ENCODE results near the gene NEDD4L. TPM values are rescaled to one million over a fixed set of nuclear protein-coding genes. Genes with fewer than 3 reads are reported as not detected.

NEDD4L gene
- total and polyA plus RNA-seq, 4 donors, result 10.2 to 20.3 (median 13.2) TPM

GRCh38 chr18:58239879-58240278 is 195.9 kb downstream of the NEDD4L start:
- H3K27ac ChIP-seq (ENCODE audit: low read depth in 1 of 2, low read length in 2 of 2), result no peak overlapping the region
- no peaks in the 10 kb centered on the region for H3K9me3 ChIP-seq (ENCODE audit: control insufficient read depth in 4 of 4, low read length in 3 of 4)
- no peak overlapping the region for H3K4me3 ChIP-seq (ENCODE audit: low read depth in 1 of 3, low read length in 3 of 3)
- H3K4me1 ChIP-seq (ENCODE audit: control insufficient read depth in 4 of 4, insufficient read depth in 4 of 4, low read length in 3 of 4), result peaks cover 0 to 5% (median 4%) of the 10 kb centered on the region in 4 donors
- TF ChIP-seq RXRA (IDR thresholded peaks at IDR 0.05) (no peak), GABPA (IDR thresholded peaks at IDR 0.05 in 1 of 2, conservative IDR thresholded peaks at IDR 0.05 in 1 of 2) (no peak), HNF4A (conservative IDR thresholded peaks at IDR 0.05) (no peak), ZBTB33 (IDR thresholded peaks at IDR 0.05) (no peak), CTCF (IDR thresholded peaks at IDR 0.05; ENCODE audit: low read depth, low read length, missing input control) (no peak), RAD21 (IDR thresholded peaks at IDR 0.05) (no peak), ATF3 (IDR thresholded peaks at IDR 0.05) (no peak), HNF4G (IDR thresholded peaks at IDR 0.05) (no peak)
- no peaks in the 10 kb centered on the region for H3K36me3 ChIP-seq (ENCODE audit: control insufficient read depth in 4 of 4, insufficient read depth in 3 of 4, low read depth in 1 of 4, low read length in 3 of 4)
- 74% methylated on average over 1 of the region's 1 CpG for WGBS
- no peak for DNase-seq (ENCODE audit: low spot score)
- H3K9ac ChIP-seq (ENCODE audit: low read depth in 1 of 2, low read length in 2 of 2), result no peak overlapping the region
- no peaks in the 10 kb centered on the region for H3K27me3 ChIP-seq (ENCODE audit: control insufficient read depth in 4 of 4, insufficient read depth in 4 of 4, low read length in 3 of 4)

- 94% methylated on average over 6 of the region's 6 CpGs for WGBS
- Histone ChIP-seq H3K27me3 (ENCODE audit: control insufficient read depth in 4 of 4, insufficient read depth in 4 of 4, low read length in 3 of 4) (no peaks in the 10 kb centered on the region), H3K36me3 (ENCODE audit: control insufficient read depth in 4 of 4, insufficient read depth in 3 of 4, low read depth in 1 of 4, low read length in 3 of 4) (no peaks in the 10 kb centered on the region), H3K27ac (ENCODE audit: low read depth in 1 of 2, low read length in 2 of 2) (no peak overlapping the region), H3K9ac (ENCODE audit: low read depth in 1 of 2, low read length in 2 of 2) (no peak overlapping the region), H3K4me1 (ENCODE audit: control insufficient read depth in 4 of 4, insufficient read depth in 4 of 4, low read length in 3 of 4) (no peaks in the 10 kb centered on the region), H3K4me3 (ENCODE audit: low read depth in 1 of 3, low read length in 3 of 3) (no peak overlapping the region), H3K9me3 (ENCODE audit: control insufficient read depth in 4 of 4, low read length in 3 of 4) (no peaks in the 10 kb centered on the region)
- DNase-seq (ENCODE audit: low spot score), result no peak
- TF ChIP-seq YY1 (IDR thresholded peaks at IDR 0.05) (no peak), JUND (IDR thresholded peaks at IDR 0.05) (no peak), REST (IDR thresholded peaks at IDR 0.05) (no peak), RAD21 (IDR thresholded peaks at IDR 0.05) (no peak), TAF1 (conservative IDR thresholded peaks at IDR 0.05) (no peak)
These were observed 197.1 kb downstream of the NEDD4L start for GRCh38 chr18:58241026-58241679.

Measured in liver (tissue), 9 donors.